A673 (cell line): Measurements from ENCODE around the gene FGF14.

Experiments
- CTCF ChIP-seq: fragments of 300-800, 200-600 bp; sonication (generic); conservative IDR thresholded peaks from 2 replicates; pipeline ENCODE4 v1.5.1; 2017; ENCODE audit warnings: low read depth, mild to moderate bottlenecking, antibody characterized with exemption, low read length, moderate library complexity, mixed read lengths
- EZH2 ChIP-seq: fragments of 200-600 bp; sonication (generic); IDR thresholded peaks from 2 replicates; pipeline ENCODE4 v1.6.1; 2017; ENCODE audit warnings: borderline replicate concordance, low read depth, mild to moderate bottlenecking, mixed read lengths, antibody characterized with exemption, low read length; ENCODE audit not compliant: poor library complexity, severe bottlenecking

- TF ChIP-seq EZH2 (no peak), CTCF (no peak)
Observed at GRCh38 chr13:101892296-101892695, 509.6 kb downstream of the FGF14 start.
